ENCODE data around the gene ZNF678. TPM values are rescaled to one million over a fixed set of nuclear protein-coding genes. Genes with fewer than 3 reads are reported as not detected.
"Not testable (repeated sequence)": the region's sequence is repeated elsewhere in the genome, so short reads cannot be mapped to it uniquely, and the experiment has no call there.

Gene ZNF678
- total RNA-seq, 1 donor from 2014 or later: 11.7 TPM

GRCh38 chr1:227603327-227603726 is 40.0 kb downstream of the ZNF678 start:
- DNase-seq (ENCODE audit: low read depth): no peak

DNA sequence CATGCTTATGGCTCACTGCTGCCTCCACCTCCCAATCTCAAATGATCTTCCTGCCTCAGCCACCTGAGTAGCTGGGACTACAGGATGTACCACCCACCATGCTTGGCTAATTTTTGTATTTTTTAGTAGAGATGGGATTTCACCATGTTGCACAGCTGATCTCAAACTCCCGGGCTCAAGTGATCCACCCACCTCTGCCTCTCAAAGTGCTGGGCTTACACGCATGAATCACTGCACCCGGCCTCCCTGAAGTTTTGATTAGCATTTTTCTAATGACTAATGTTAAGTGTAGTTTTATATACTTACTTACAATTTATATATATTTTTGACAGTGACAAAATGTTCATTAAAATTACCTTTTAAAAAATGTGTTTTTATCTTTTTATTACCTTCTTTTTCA is 41.1 kb downstream of the ZNF678 start:
- DNase-seq (ENCODE audit: low read depth): peak; percentile 1

DNA sequence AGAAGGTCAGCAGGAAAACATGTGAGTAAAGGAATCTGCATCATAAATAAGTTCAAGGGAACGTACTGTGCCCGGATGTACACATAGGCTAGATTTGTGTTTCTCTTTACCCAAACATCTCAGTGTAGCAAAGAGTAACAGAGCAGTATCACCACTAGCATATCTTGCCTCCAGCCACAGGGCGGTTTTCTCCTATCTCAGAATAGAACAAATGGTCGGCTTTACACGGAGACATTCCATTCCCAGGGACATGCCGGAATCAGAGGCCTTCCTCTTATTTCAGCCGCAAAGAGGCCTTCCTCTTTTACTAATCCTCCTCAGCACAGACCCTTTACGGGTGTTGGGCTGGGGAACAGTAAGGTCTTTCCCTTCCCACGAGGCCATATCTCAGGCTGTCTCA is 42.9 kb downstream of the ZNF678 start:
- DNase-seq (ENCODE audit: low read depth): not testable (repeated sequence)

DNA sequence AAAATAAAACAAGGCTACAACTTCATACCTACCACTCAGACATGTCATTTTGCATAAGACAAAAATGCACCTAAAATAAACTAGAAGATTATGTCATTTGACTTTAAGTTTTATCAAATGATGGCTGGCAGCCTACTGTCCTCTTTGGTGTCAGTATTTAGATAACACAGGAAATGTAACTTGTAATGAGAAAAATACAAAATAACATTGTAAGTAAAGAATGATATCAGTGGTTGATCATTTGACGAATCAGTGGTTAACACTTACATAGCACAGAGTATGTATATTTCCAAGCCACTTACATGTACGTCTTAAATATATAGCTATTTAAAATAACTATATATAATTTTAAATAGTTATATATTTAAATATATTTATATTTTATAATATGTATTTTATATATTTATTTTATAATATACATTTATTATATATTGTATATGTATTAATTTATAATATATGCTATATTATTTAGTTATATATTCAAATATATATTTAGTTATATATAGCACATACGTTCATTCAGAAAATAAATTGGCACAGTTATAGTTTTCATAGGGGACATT is 44.1 kb downstream of the ZNF678 start:
- no peak for DNase-seq (ENCODE audit: low read depth)

DNA sequence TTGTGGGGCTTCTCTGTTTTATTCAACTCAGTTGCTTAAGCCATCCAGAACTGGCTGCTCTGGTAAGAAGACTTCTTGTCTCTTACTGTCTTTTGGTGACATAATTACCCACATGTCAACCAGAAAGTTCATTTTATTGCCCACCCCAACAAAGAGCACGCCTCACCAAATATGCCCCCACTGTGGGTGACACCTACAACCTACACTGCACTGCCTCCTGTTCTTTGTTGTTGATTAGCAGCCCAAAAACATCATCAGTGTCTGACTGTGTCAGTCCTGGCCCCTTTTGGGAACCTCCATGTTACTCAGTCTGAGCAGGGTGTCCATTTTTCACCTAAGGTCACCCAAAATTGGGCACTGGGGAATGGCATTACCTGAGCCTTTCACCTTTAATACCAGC is 49.3 kb downstream of the ZNF678 start:
- no peak for DNase-seq (ENCODE audit: low read depth)

GRCh38 chr1:227613526-227613925 is 50.2 kb downstream of the ZNF678 start:
- no peak for DNase-seq (ENCODE audit: low read depth)

- DNase-seq (ENCODE audit: low read depth): no peak
These were observed 57.9 kb downstream of the ZNF678 start for GRCh38 chr1:227621211-227621610.

DNA sequence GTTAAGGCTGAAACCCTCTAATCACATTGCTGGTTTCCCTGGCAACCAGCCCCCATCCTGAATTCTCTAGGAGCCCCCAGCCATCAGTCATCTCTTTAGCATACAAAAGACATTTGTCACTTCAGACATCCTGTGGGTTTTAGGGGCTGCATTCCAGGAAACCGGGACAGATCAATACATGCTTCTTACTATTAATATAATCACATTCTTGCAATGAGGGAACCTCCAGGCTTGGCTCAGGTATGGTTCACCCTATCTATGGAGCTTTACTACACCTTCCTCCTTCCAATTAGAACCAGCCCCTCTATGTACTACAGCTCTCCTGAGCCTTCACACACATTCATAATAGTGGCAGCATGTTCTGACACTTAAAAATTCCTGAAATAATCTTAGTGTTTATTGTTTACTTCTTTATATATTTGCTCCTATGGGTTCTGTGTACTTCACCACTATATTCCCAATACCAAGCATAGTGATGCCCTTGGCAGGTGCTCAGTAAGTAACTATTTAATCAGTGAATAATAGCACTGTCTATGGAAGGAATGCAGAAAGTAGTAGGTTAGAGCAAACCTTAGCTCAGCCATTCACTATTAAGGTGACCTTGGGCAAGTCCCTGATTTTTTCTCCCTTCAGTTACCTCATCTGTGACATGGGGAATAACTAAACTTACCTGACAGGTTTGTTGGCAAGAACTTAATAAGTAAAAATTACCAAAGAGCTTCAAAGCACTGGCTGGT is 59.6 kb downstream of the ZNF678 start:
- DNase-seq (ENCODE audit: low read depth): peak; percentile 1

GRCh38 chr1:227632325-227632724 is 69.0 kb downstream of the ZNF678 start:
- no peak for DNase-seq (ENCODE audit: low read depth)

- DNase-seq (ENCODE audit: low read depth): no peak
These were observed 72.2 kb downstream of the ZNF678 start for GRCh38 chr1:227635596-227635995.

DNA sequence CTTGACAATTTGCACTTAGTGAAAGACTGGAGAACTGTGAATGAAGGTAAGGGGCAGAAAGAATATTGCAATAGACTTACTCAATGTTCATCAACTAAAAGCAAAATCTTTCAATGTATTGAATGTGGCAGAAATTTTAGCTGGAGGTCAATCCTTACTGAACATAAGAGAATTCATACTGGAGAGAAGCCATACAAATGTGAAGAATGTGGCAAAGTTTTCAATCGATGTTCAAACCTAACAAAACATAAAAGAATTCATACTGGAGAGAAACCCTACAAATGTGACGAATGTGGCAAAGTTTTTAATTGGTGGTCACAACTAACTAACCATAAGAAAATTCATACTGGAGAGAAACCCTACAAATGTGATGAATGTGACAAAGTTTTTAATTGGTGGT is 91.1 kb downstream of the ZNF678 start:
- no peak for DNase-seq (ENCODE audit: low read depth)

DNA sequence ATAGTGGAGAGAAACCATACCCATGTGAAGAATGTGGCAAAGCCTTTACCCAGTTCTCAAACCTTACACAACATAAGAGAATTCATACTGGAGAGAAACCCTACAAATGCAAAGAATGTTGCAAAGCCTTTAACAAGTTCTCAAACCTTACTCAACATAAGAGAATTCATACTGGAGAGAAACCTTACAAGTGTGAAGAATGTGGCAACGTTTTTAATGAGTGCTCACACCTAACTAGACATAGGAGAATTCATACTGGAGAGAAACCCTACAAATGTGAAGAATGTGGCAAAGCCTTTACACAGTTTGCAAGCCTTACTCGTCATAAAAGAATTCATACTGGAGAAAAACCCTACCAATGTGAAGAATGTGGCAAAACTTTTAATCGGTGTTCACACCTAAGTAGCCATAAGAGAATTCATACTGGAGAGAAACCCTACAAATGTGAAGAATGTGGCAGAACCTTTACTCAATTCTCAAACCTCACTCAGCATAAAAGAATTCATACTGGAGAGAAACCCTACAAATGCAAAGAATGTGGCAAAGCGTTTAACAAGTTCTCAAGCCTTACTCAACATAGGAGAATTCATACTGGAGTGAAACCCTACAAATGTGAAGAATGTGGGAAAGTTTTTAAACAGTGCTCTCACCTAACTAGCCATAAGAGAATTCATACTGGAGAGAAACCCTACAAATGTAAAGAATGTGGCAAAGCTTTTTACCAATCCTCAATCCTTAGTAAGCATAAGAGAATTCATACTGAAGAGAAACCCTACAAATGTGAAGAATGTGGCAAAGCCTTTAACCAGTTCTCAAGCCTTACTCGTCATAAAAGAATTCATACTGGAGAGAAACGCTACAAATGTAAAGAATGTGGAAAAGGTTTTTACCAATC is 91.7 kb downstream of the ZNF678 start:
- no peak for DNase-seq (ENCODE audit: low read depth)

DNA sequence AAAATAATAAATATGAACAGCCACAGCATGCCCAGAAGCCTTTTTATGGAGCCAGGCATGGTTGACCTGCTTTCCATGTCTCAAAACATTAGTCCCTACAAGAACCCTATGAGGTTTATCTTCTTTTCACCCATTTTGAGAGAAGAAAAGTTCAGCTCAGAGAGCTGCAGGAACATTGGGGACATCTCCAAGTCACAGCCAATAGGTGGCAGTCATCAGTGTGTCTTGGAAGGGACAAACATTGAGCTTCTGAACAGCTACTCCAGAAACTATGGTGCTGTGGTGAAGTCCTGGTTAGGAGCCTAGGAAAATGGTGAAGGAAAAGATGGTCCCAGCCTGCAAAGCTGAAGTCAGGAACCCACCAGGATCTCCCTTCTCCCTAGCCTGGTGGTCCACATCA is 98.1 kb downstream of the ZNF678 start:
- no peak for DNase-seq (ENCODE audit: low read depth)

GRCh38 chr1:227662933-227663332 is 99.6 kb downstream of the ZNF678 start:
- DNase-seq (ENCODE audit: low read depth): no peak

GRCh38 chr1:227666286-227666685 is 102.9 kb downstream of the ZNF678 start:
- no peak for DNase-seq (ENCODE audit: low read depth)

GRCh38 chr1:227673441-227673840 is 110.1 kb downstream of the ZNF678 start:
- DNase-seq (ENCODE audit: low read depth): no peak

- no peak for DNase-seq (ENCODE audit: low read depth)
These were observed 122.5 kb downstream of the ZNF678 start for GRCh38 chr1:227685807-227686206.

- DNase-seq (ENCODE audit: low read depth): no peak
These were observed 134.0 kb downstream of the ZNF678 start for GRCh38 chr1:227697321-227697864.

GRCh38 chr1:227701631-227702030 is 138.3 kb downstream of the ZNF678 start:
- not testable (repeated sequence) for DNase-seq (ENCODE audit: low read depth)

- no peak for DNase-seq (ENCODE audit: low read depth)
These were observed 144.5 kb downstream of the ZNF678 start for GRCh38 chr1:227707846-227708245.

GRCh38 chr1:227709451-227709850 is 146.1 kb downstream of the ZNF678 start:
- DNase-seq (ENCODE audit: low read depth): no peak

- not testable (repeated sequence) for DNase-seq (ENCODE audit: low read depth)
These were observed 147.1 kb downstream of the ZNF678 start for GRCh38 chr1:227710474-227710873.

Data from renal cortical epithelial cell (primary cell).